Bronchial smooth muscle cell (primary cell): ENCODE data around the gene MACROD2. TPM values are rescaled to one million over a fixed set of nuclear protein-coding genes. Genes with fewer than 3 reads are reported as not detected.

Source experiments
- total RNA-seq: library from RNA; depleted of rRNA; stranded (reverse); fragments of >200 nt; gene quantifications from 2 replicates; pipeline ENCODE4 v1.2.1, GENCODE V29; 2014

The MACROD2 gene
- total RNA-seq: 0.43 and 0.63 TPM in 2 replicates

DNA sequence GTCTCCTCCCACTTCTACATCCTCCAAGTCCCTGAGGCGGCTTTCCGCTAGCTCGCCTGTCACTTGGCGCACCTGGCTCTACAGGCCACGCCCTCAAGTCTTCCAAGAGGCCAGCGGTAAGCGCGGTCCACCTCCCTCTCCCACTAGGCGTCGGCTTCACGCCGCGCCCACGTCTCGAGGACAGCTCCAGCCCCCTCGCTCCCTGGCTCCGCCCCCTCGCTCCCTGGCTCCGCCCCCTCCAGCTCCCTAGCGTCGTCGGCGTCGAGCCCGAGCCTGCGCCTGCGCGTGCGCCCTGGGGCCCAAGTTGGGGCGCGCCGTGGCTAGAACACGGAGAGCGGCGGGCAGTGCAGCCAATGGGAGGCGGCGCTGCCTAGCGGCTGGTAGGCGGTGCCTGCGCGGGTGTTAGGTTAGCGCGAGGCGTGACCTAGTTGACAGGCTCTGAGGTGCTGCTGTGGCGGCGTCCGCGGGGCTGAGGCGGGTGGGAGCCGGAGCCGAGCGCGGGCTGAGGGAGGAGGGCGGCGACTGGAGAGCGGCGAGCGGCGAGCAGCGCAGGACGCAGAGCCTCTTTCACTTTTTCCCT lies at the start of gene MACROD2:
Gene MACROD2, plus strand, starts transcription at position 431 of the 580 bp plus-strand sequence.

DNA sequence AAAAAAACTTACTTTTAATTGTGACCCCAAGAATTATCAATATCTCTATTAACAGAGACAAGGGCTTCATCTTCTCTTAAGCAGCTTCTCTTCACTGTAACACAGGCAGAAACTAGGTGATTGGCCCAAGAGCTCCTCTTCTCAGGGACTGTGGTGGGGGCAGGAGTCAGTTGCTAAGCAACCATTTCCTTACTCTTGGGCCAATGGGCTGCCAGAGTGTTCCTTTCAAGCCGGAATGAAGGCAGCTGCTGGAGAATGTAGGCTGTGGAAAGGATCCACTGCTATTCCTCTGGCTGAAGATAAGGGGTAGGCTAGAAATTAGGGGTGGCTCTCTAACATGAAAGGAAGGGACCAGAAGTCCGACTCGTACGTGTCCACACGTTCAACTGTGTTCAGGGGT lies 4.9 kb upstream of the MACROD2 start, which contains the start of gene SEL1L2:
Gene SEL1L2, minus strand, starts transcription at position 150 of the 400 bp plus-strand sequence. Its CDS starts 80 bp downstream, at position 70.

DNA sequence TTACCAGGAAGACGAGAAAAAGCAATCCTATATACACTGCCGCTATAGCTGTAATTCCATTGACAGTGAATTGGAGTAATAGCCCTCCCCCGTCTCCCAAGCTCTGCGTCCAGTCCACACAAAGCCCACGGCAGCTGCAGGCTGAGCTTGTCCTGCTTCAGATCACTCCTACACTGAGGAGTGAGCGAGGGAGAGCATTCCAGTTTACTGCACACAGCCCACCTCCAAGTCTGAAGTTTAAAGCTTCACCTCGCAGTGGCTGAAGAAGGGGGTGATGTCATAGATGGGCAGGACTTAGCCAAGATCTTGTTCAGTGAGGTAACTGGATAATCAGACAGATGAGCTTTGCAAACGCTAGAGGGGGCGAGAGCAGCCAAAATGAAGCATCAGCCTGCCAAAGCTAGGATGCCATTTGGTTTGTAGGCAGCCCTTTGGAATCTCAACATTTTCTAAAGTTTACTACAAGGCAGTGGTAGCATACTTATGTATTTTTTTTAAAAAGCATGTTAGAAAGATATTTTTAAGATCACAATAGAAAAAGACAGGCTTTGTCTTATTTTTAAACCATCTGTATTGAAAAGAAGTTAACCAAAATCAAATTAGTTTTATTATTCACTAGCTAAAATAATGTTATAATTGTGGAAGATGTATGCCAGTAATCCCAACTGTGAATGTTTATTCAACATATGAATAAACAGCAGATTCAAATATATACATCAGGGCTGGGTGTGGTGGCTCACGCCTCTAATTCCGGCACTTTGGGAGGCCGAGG lies 342.3 kb downstream of the MACROD2 start, which contains the start of gene FLRT3:
Gene FLRT3, minus strand, starts transcription at position 213 of the 772 bp plus-strand sequence. CDS start 10,106 bp downstream, outside the sequence.

Other genes with a start within 250 kb of the MACROD2 start
- gene ESF1, start 210.6 kb upstream of the MACROD2 start, total RNA-seq: 15.3 and 19.0 TPM in 2 replicates
- gene NDUFAF5, start 210.5 kb upstream of the MACROD2 start, total RNA-seq: 12.3 and 13.6 TPM in 2 replicates
- gene SEL1L2, start 4.9 kb upstream of the MACROD2 start, total RNA-seq: not detected in 2 replicates